Adrenal gland (tissue), 12 donors: Measurements from ENCODE around the gene UBTFL1. TPM values are rescaled to one million over a fixed set of nuclear protein-coding genes. Genes with fewer than 3 reads are reported as not detected.

ENCODE experiments used
- DNase-seq, 7 donors: peaks; one replicate each; pipeline ENCODE4 v3.0.0-alpha.2; 2019 to 2020
- H3K27ac ChIP-seq, 5 donors: fragments of 200-600 bp; sonication (generic) in 4 of 5; 1 replicate in 3 of 5; 2 replicates in 2 of 5; pipeline versions ENCODE4 v1.5.1 to v1.8.0; 2016 to 2020; ENCODE audit warnings: mild to moderate bottlenecking in 1 of 5
- H3K27me3 ChIP-seq: fragments of 200-600 bp; 2 replicates; pipeline ENCODE4 v1.8.0; 2021
- H3K36me3 ChIP-seq, 2 donors: fragments of 200-600 bp; replicated peaks in 1 of 2; 1 replicate in 1 of 2; 2 replicates in 1 of 2; pipeline versions ENCODE4 v1.5.1 to v1.8.0; 2018 to 2022
- H3K4me1 ChIP-seq, 2 donors: fragments of 200-600 bp; replicated peaks in 1 of 2; 1 replicate in 1 of 2; 2 replicates in 1 of 2; pipeline versions ENCODE4 v1.5.1 to v1.8.0; 2018 to 2021
- H3K4me3 ChIP-seq, 4 donors: fragments of 200-600 bp; sonication (generic) in 3 of 4; one replicate each; pipeline ENCODE4 v1.5.1; 2016 to 2018
- H3K9me3 ChIP-seq, 3 donors: fragments of 200-600 bp; sonication (generic) in 1 of 3; replicated peaks in 1 of 3; 1 replicate in 2 of 3; 2 replicates in 1 of 3; pipeline versions ENCODE4 v1.5.1 to v1.8.0; 2016 to 2021
- CTCF ChIP-seq, 6 experiments: fragments of 450-650 bp in 4 of 6; fragments of 200-600 bp in 2 of 6; sonication (generic) in 1 of 6; IDR thresholded peaks; 1 replicate in 5 of 6; 2 replicates in 1 of 6; pipeline versions ENCODE4 v1.5.1 to v1.8.0; 2016 to 2021; ENCODE audit warnings: antibody characterized with exemption in 6 of 6, mild to moderate bottlenecking in 2 of 6, moderate library complexity in 1 of 6
- POLR2A ChIP-seq, 2 donors: fragments of 450-650 bp; IDR thresholded peaks; one replicate each; pipeline ENCODE4 v1.6.1; 2017; ENCODE audit warnings: antibody characterized with exemption in 2 of 2, mild to moderate bottlenecking in 2 of 2, moderate library complexity in 1 of 2
- WGBS, 4 donors: extraction: QIAGEN DNeasy Blood & Tissue Kit in 2 of 4; methylation state at CpG; one replicate each; pipeline versions ENCODE4 v1.1.5 to v1.1.7; 2013 to 2017; 5-methylcytosine and 5-hydroxymethylcytosine counted together
- intact Hi-C, 2 donors: fragments of 100-400 bp; cut with DNase I; formaldehyde crosslinking; loops; one replicate each; pipeline versions ENCODE4 v1.14.1 to v1.15.0; 2022 to 2023
- polyA plus RNA-seq, 3 donors: library from polyadenylated mRNA; stranded (reverse); fragments of 200-250 nt in 2 of 3; fragments of 350-450 nt in 1 of 3; fragmentation: Illumina TruSeq in 1 of 3; extraction: RNeasy Lipid Tissue Mini Kit (QIAGEN cat#74804) in 1 of 3; gene quantifications; one replicate each; pipeline ENCODE4 v1.2.3, GENCODE V29; 2013 to 2014
- total RNA-seq, 9 donors: library from RNA; depleted of rRNA in 4 of 9; stranded (reverse); fragments of >200 nt in 4 of 9; fragments of 120-200 nt in 1 of 9; fragmentation: NEBNext Ultra II Directional in 1 of 9; extraction: Animal tissue kit (Norgen Biotek cat#: 25700) in 1 of 9; gene quantifications; one replicate each; pipeline versions ENCODE4 v1.1.0 to v1.2.4, GENCODE V29; 2013 to 2023
- donor health status: healthy with polysubstance abuse.
- donor health status: Bipolar disorder and iron deficiency.
- donor health status: DM: yes; HTN: yes; CAD: no.
- donor health status: DM: no; HTN: no; CAD: no.
- donor health status: DM: no; HTN: no; CAD: no.
- donor health status: DM: yes; HTN: yes; CAD: no.

The UBTFL1 gene
- total and polyA plus RNA-seq, 12 donors, result not detected

GRCh38 chr11:90124946-90125345 lies 39.2 kb downstream of the UBTFL1 start:
- Histone ChIP-seq H3K9me3 (no peaks in the 10 kb centered on the region), H3K27ac (no peak overlapping the region), H3K27me3 (no peaks in the 10 kb centered on the region), H3K36me3 (no peaks in the 10 kb centered on the region), H3K4me1 (peaks cover 0 to 6% of the 10 kb centered on the region in 2 donors), H3K4me3 (no peak overlapping the region)
- intact Hi-C loops, result no loop called here
- DNase-seq, result no peak
- 72 to 81% (median 75%) methylated on average over 3 of the region's 3 CpGs for WGBS, 4 donors
- TF ChIP-seq CTCF (IDR thresholded peaks at IDR 0.05) (no peak), POLR2A (IDR thresholded peaks at IDR 0.05) (no peak)

- 25 to 32% (median 28%) methylated on average over 11 of the region's 11 CpGs for WGBS, 4 donors
Observed at GRCh38 chr11:90133560-90134477, 48.1 kb downstream of the UBTFL1 start.

GRCh38 chr11:90134478-90135003 lies 48.8 kb downstream of the UBTFL1 start, which contains the start of gene NAALAD2:
Gene NAALAD2, plus strand, starts transcription at chr11:90134663. Its CDS starts 96 bp downstream, at chr11:90134759.
- DNase-seq, result peak; percentile 48 to 79 (median 73)
- no peaks in the 10 kb centered on the region for H3K36me3 ChIP-seq
- WGBS, 4 donors, result 0 to 2% (median 1%) methylated on average over 13 to 25 of the region's 25 CpGs
- peaks cover 0 to 7% (median 0%) of the 10 kb centered on the region in 3 donors for H3K9me3 ChIP-seq
- TF ChIP-seq CTCF (IDR thresholded peaks at IDR 0.05), result no peak
- peak; percentile 1 to 58 for TF ChIP-seq POLR2A (IDR thresholded peaks at IDR 0.05)
- H3K27me3 ChIP-seq, result no peaks in the 10 kb centered on the region
- peak within 1 kb of the TSS in 4 of 5 donors; percentile 2 to 77 (median 65) for H3K27ac ChIP-seq
- peaks cover 0 to 10% of the 10 kb centered on the region in 2 donors for H3K4me1 ChIP-seq
- intact Hi-C loops, result no loop called here
- H3K4me3 ChIP-seq, result peak within 1 kb of the TSS in 3 of 4 donors; percentile 63 to 85 (median 74)

More at GRCh38 chr11:90133560-90134477, 48.1 kb downstream of the UBTFL1 start:
- H3K36me3 ChIP-seq, result no peaks in the 10 kb centered on the region
- peaks cover 0 to 10% of the 10 kb centered on the region in 2 donors for H3K4me1 ChIP-seq
- no peak for DNase-seq
- peak overlapping the region in 3 of 4 donors; percentile 63 to 85 (median 74) for H3K4me3 ChIP-seq
- no peaks in the 10 kb centered on the region for H3K27me3 ChIP-seq
- TF ChIP-seq CTCF (IDR thresholded peaks at IDR 0.05) (no peak), POLR2A (IDR thresholded peaks at IDR 0.05) (no peak)
- H3K9me3 ChIP-seq, result peaks cover 0 to 7% (median 0%) of the 10 kb centered on the region in 3 donors
- intact Hi-C loops, result no loop called here
- H3K27ac ChIP-seq, result peak overlapping the region in 4 of 5 donors; percentile 2 to 77 (median 65)

GRCh38 chr11:90135016-90135415 lies 49.3 kb downstream of the UBTFL1 start:
- DNase-seq, result no peak
- peaks cover 0 to 10% of the 10 kb centered on the region in 2 donors for H3K4me1 ChIP-seq
- peaks cover 0 to 7% (median 0%) of the 10 kb centered on the region in 3 donors for H3K9me3 ChIP-seq
- TF ChIP-seq POLR2A (IDR thresholded peaks at IDR 0.05) (no peak), CTCF (IDR thresholded peaks at IDR 0.05) (no peak)
- no peaks in the 10 kb centered on the region for H3K27me3 ChIP-seq
- H3K4me3 ChIP-seq, result peak overlapping the region in 3 of 4 donors; percentile 63 to 85 (median 74)
- peak overlapping the region in 2 of 5 donors; percentile 62 to 77 for H3K27ac ChIP-seq
- intact Hi-C loops, result no loop called here
- WGBS, 4 donors, result 0 to 1% (median 1%) methylated on average over 5 of the region's 5 CpGs
- no peaks in the 10 kb centered on the region for H3K36me3 ChIP-seq
